HepG2 (cell line): ENCODE data around the gene POLR3E. TPM values are rescaled to one million over a fixed set of nuclear protein-coding genes. Genes with fewer than 3 reads are reported as not detected.

Experiments used
- ATAC-seq: fragments of 200-7000 bp; cut with Tn5 transposase; 3 replicates; pipeline ENCODE4 v1.9.1; 2020; ENCODE audit warnings: mild to moderate bottlenecking, moderate library complexity
- BruUV-seq: library from RNA; stranded (reverse); fragments of 400-500 nt; replicated peaks from 2 replicates; lab custom pipeline; 2021; lab: Mats Ljungman, UMichigan
- CTCF ChIA-PET: fragments of 300-600 bp; formaldehyde crosslinking; extraction: SDS; loops from one replicate; lab custom pipeline; 2021; ENCODE audit warnings: low total read pairs, inconsistent platforms, low intra/inter-chr PET ratio; lab: Yijun Ruan, JAX
- POLR2A ChIA-PET: fragments of 350-600 bp; sonication (Branson Sonifier 250); formaldehyde crosslinking; loops from one replicate; lab custom pipeline; 2020; ENCODE audit warnings: antibody characterized with exemption, inconsistent platforms; lab: Yijun Ruan, JAX
- DNase-seq: peaks from one replicate; pipeline ENCODE4 v3.0.0-alpha.2; 2015; ENCODE audit warnings: low spot score
- FAIRE-seq: peaks from 3 replicates; lab custom pipeline; 2011; peaks lifted over from hg19 to GRCh38; lab: Jason Lieb, UNC
- H2AFZ ChIP-seq: one replicate; pipeline ENCODE4 v1.6.1; 2011; ENCODE audit warnings: low read length, inconsistent platforms
- H3K27ac ChIP-seq: fragments of 300-600 bp; 3 replicates; pipeline ENCODE4 v1.8.0; 2011; ENCODE audit warnings: mixed run types, mild to moderate bottlenecking, mixed read lengths, low read length, inconsistent platforms; ENCODE audit not compliant: insufficient read depth; ENCODE audit errors: extremely low read length
- H3K27me3 ChIP-seq, 2 experiments: fragments of 200-600 bp in 1 of 2; 2 replicates in 1 of 2; 3 replicates in 1 of 2; pipeline versions ENCODE4 v1.6.0 to v1.8.0; 2011; ENCODE audit warnings: low read length in 2 of 2, mild to moderate bottlenecking in 2 of 2, moderate library complexity in 2 of 2, inconsistent platforms in 1 of 2; ENCODE audit not compliant: insufficient read depth in 2 of 2, control insufficient read depth in 1 of 2
- H3K36me3 ChIP-seq, 2 experiments: fragments of 200-600 bp in 1 of 2; replicated peaks in 1 of 2; 2 replicates in 1 of 2; 3 replicates in 1 of 2; pipeline versions ENCODE4 v1.5.1 to v1.8.0; 2011; ENCODE audit warnings: low read length in 2 of 2, inconsistent platforms in 1 of 2; ENCODE audit not compliant: insufficient read depth in 2 of 2, control insufficient read depth in 1 of 2
- H3K4me1 ChIP-seq: 2 replicates; pipeline ENCODE4 v1.5.1; 2012; ENCODE audit warnings: low read length, inconsistent platforms; ENCODE audit not compliant: insufficient read depth
- H3K4me2 ChIP-seq: 2 replicates; pipeline ENCODE4 v1.6.0; 2011; ENCODE audit warnings: low read depth, low read length, inconsistent platforms
- H3K4me3 ChIP-seq, 3 experiments: fragments of 200-600 bp in 1 of 3; sonication (generic), shearing (Covaris generic) in 1 of 3; replicated peaks in 1 of 3; 2 replicates each; pipeline ENCODE4 v1.5.1; 2011 to 2016; ENCODE audit warnings: low read length in 3 of 3, inconsistent platforms in 2 of 3, low read depth in 2 of 3, mild to moderate bottlenecking in 2 of 3, control low read depth in 1 of 3, mixed read lengths in 1 of 3; ENCODE audit not compliant: insufficient read depth in 1 of 3
- H3K79me2 ChIP-seq: one replicate; pipeline ENCODE4 v1.6.1; 2011; ENCODE audit warnings: low read length, inconsistent platforms; ENCODE audit not compliant: insufficient read depth
- H3K9ac ChIP-seq: 2 replicates; pipeline ENCODE4 v1.6.0; 2011; ENCODE audit warnings: mild to moderate bottlenecking, low read depth, low read length, inconsistent platforms; ENCODE audit not compliant: insufficient read depth
- H3K9me3 ChIP-seq: 2 replicates; pipeline ENCODE4 v1.5.1; 2012; ENCODE audit warnings: mild to moderate bottlenecking, low read length
- H4K20me1 ChIP-seq: 2 replicates; pipeline ENCODE4 v1.6.0; 2011; ENCODE audit warnings: inconsistent platforms, mild to moderate bottlenecking, low read length, moderate library complexity; ENCODE audit not compliant: insufficient read depth
- CC2D1A ChIP-seq: sonication (generic); formaldehyde crosslinking; IDR thresholded peaks from 2 replicates; pipeline ENCODE4 v1.8.1; 2023; ENCODE audit warnings: mild to moderate bottlenecking, missing genetic modification reagents
- FOXA3 ChIP-seq: IDR thresholded peaks from 2 replicates; pipeline ENCODE4 v1.6.1; 2016; ENCODE audit warnings: missing genetic modification reagents, missing compliant biosample characterization
- HMGXB4 ChIP-seq, 2 experiments: sonication (generic) in 1 of 2; formaldehyde crosslinking in 1 of 2; IDR thresholded peaks; 2 replicates each; pipeline versions ENCODE4 v1.4.0 to v1.6.1; 2018 to 2020; ENCODE audit warnings: missing genetic modification reagents in 2 of 2, borderline replicate concordance in 1 of 2, low read depth in 1 of 2, mild to moderate bottlenecking in 1 of 2, missing biosample characterization in 1 of 2
- KDM2A ChIP-seq: sonication (generic); formaldehyde crosslinking; IDR thresholded peaks from 2 replicates; pipeline ENCODE4 v1.4.0; 2020; ENCODE audit warnings: low read depth, missing genetic modification reagents, borderline replicate concordance
- KLF16 ChIP-seq, 2 experiments: sonication (generic) in 1 of 2; formaldehyde crosslinking in 1 of 2; IDR thresholded peaks; 2 replicates each; pipeline versions ENCODE4 v1.6.1 to v1.8.0; 2016 to 2023; ENCODE audit warnings: missing genetic modification reagents in 2 of 2, missing compliant biosample characterization in 1 of 2
- SIX1 ChIP-seq: sonication (generic); formaldehyde crosslinking; IDR thresholded peaks from 2 replicates; pipeline ENCODE4 v1.4.0; 2020; ENCODE audit warnings: missing genetic modification reagents, borderline replicate concordance
- SOX6 ChIP-seq, 2 experiments: fragments of 450-650 bp in 1 of 2; sonication (generic) in 1 of 2; formaldehyde crosslinking in 1 of 2; IDR thresholded peaks; 2 replicates each; pipeline versions ENCODE4 v1.4.0 to v1.6.1; 2017 to 2020; ENCODE audit warnings: antibody characterized with exemption in 1 of 2, mild to moderate bottlenecking in 1 of 2, missing genetic modification reagents in 1 of 2
- SP5 ChIP-seq: IDR thresholded peaks from 2 replicates; pipeline ENCODE4 v1.6.1; 2016; ENCODE audit warnings: low read depth, borderline replicate concordance
- TOE1 ChIP-seq: sonication (generic); formaldehyde crosslinking; IDR thresholded peaks from 2 replicates; pipeline ENCODE4 v1.4.0; 2020; ENCODE audit warnings: mild to moderate bottlenecking, missing genetic modification reagents
- ZNF784 ChIP-seq: sonication (generic); formaldehyde crosslinking; IDR thresholded peaks from 2 replicates; pipeline ENCODE4 v1.5.1; 2020; ENCODE audit warnings: missing genetic modification reagents, mild to moderate bottlenecking, borderline replicate concordance
- WGBS: methylation state at CpG from one replicate; pipeline ENCODE4 v1.1.6; 2017; ENCODE audit warnings: low lambda C conversion rate; 5-methylcytosine and 5-hydroxymethylcytosine counted together
- in situ Hi-C: cut with HindIII; loops from 2 replicates; pipeline ENCODE4 v1.10.0; 2017; ENCODE audit warnings: low pct_unique_long_range_greater_than_20kb; ENCODE audit not compliant: extremely low pct_ligation_motif_present
- intact Hi-C: fragments of 100-400 bp; cut with micrococcal nuclease; formaldehyde crosslinking; loops from one replicate; pipeline ENCODE4 v1.10.0; 2022; ENCODE audit not compliant: unreplicated experiment
- polyA plus RNA-seq, 8 experiments: library from polyadenylated mRNA; depleted of rRNA in 3 of 8; stranded (reverse) in 7 of 8; unstranded in 1 of 8; fragments of >200 nt; fragmentation: Illumina TruSeq in 4 of 8; extraction: Trizol in 4 of 8; gene quantifications; 2 replicates each; pipeline versions ENCODE4 v1.2.1 to v1.2.3, GENCODE V29; 2011 to 2016; ENCODE audit warnings: low read depth in 4 of 8, missing spikeins in 1 of 8, mixed read lengths in 1 of 8; ENCODE audit not compliant: insufficient read depth in 1 of 8
- total RNA-seq, 5 experiments: library from RNA; depleted of rRNA; stranded (reverse); fragments of >200 nt; fragmentation: Illumina TruSeq; extraction: Trizol; gene quantifications; 2 replicates each; pipeline ENCODE4 v1.2.3, GENCODE V29; 2016; ENCODE audit warnings: low read depth in 1 of 5
- TF ChIP-seq, protein P1 (sequence below): sonication (generic); formaldehyde crosslinking; IDR thresholded peaks from 2 replicates; pipeline ENCODE4 v1.8.0; 2022; ENCODE audit warnings: mild to moderate bottlenecking, missing genetic modification reagents; ENCODE audit not compliant: insufficient replicate concordance
- TF ChIP-seq, protein P2 (sequence below): sonication (generic); formaldehyde crosslinking; IDR thresholded peaks from 2 replicates; pipeline ENCODE4 v1.5.0; 2020; ENCODE audit warnings: missing genetic modification reagents

The POLR3E gene
- total and polyA plus RNA-seq, 2 of the 13 experiments (the other 11 are each of a cell fraction or from before 2014, with no cell fraction given): 135 to 262 TPM

GRCh38 chr16:22300427-22301071 lies 3.3 kb downstream of the POLR3E start:
- Histone ChIP-seq H3K27ac (no peak overlapping the region), H3K27me3 (no peaks in the 10 kb centered on the region; a peak in 1 of 5 replicates), H3K4me1 (peaks cover 30% of the 10 kb centered on the region), H4K20me1 (peaks cover 61% of the 10 kb centered on the region), H2AFZ (no peak overlapping the region), H3K4me2 (peak overlapping the region; percentile 20), H3K36me3 (peaks cover 34 to 42% of the 10 kb centered on the region in 2 experiments), H3K4me3 (no peak overlapping the region), H3K79me2 (peaks cover 66% of the 10 kb centered on the region), H3K9me3 (no peaks in the 10 kb centered on the region), H3K9ac (no peak overlapping the region)
- 62% methylated on average over 8 of the region's 8 CpGs for WGBS
- CTCF ChIA-PET: interaction anchor here (0.8 to 1.7 kb wide), 3 partner anchors 96 to 117 kb away, joined by 3 to 7 read pairs (median 3); no protein-coding TSS in a partner anchor
- ATAC-seq (peak; percentile 37), DNase-seq (peak; percentile 58), FAIRE-seq (peak; percentile 72)
- in situ Hi-C loops: no loop called here
- BruUV-seq: no TSS peak
- POLR2A ChIA-PET: interaction anchor here (1.2 to 4.6 kb wide), 4 partner anchors 14 to 109 kb away, joined by 3 to 68 read pairs (median 16); partner anchors contain the start of gene EEF2K
- intact Hi-C loops: no loop called here
- TF ChIP-seq FOXA3 (CRISPR knock-in tag) (no peak), ZNF784 (CRISPR knock-in tag) (0 out of 2 replicates have a peak, but pooled peaks have one; percentile 59), KLF16 (CRISPR knock-in tag; IDR thresholded peaks at IDR 0.05) (no peak), HMGXB4 (CRISPR knock-in tag; IDR thresholded peaks at IDR 0.05; ENCODE audit: borderline replicate concordance in 1 of 2, low read depth in 1 of 2) (peak; percentile 69 to 88), SOX6 (IDR thresholded peaks at IDR 0.05) (no peak), SOX6 (CRISPR knock-in tag; IDR thresholded peaks at IDR 0.05) (0 out of 2 replicates have a peak, but pooled peaks have one; percentile 24), SIX1 (CRISPR knock-in tag) (no peak), CC2D1A (CRISPR knock-in tag) (no peak), KDM2A (CRISPR knock-in tag) (peak; percentile 62), SP5 (CRISPR knock-in tag) (0 out of 2 replicates have a peak, but pooled peaks have one; percentile 13), TOE1 (CRISPR knock-in tag) (no peak)
- TF ChIP-seq, protein P1, sequence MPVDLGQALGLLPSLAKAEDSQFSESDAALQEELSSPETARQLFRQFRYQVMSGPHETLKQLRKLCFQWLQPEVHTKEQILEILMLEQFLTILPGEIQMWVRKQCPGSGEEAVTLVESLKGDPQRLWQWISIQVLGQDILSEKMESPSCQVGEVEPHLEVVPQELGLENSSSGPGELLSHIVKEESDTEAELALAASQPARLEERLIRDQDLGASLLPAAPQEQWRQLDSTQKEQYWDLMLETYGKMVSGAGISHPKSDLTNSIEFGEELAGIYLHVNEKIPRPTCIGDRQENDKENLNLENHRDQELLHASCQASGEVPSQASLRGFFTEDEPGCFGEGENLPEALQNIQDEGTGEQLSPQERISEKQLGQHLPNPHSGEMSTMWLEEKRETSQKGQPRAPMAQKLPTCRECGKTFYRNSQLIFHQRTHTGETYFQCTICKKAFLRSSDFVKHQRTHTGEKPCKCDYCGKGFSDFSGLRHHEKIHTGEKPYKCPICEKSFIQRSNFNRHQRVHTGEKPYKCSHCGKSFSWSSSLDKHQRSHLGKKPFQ (CRISPR knock-in tag): no peak
- TF ChIP-seq, protein P2, sequence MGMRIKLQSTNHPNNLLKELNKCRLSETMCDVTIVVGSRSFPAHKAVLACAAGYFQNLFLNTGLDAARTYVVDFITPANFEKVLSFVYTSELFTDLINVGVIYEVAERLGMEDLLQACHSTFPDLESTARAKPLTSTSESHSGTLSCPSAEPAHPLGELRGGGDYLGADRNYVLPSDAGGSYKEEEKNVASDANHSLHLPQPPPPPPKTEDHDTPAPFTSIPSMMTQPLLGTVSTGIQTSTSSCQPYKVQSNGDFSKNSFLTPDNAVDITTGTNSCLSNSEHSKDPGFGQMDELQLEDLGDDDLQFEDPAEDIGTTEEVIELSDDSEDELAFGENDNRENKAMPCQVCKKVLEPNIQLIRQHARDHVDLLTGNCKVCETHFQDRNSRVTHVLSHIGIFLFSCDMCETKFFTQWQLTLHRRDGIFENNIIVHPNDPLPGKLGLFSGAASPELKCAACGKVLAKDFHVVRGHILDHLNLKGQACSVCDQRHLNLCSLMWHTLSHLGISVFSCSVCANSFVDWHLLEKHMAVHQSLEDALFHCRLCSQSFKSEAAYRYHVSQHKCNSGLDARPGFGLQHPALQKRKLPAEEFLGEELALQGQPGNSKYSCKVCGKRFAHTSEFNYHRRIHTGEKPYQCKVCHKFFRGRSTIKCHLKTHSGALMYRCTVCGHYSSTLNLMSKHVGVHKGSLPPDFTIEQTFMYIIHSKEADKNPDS (CRISPR knock-in tag): no peak
